Activated naive CD4-positive, alpha-beta T cell treated with anti-CD3 and anti-CD28 coated beads, Interleukin-2, amount 50 U/mL, for 16 hours (primary cell): ENCODE measurements around the gene OR7G1.
"Not testable (repeated sequence)": the region's sequence is repeated elsewhere in the genome, so short reads cannot be mapped to it uniquely, and the experiment has no call there.

Source experiments
- DNase-seq: peaks from one replicate; pipeline ENCODE4 v3.0.0-alpha.2; 2020

Gene OR7G1

DNA sequence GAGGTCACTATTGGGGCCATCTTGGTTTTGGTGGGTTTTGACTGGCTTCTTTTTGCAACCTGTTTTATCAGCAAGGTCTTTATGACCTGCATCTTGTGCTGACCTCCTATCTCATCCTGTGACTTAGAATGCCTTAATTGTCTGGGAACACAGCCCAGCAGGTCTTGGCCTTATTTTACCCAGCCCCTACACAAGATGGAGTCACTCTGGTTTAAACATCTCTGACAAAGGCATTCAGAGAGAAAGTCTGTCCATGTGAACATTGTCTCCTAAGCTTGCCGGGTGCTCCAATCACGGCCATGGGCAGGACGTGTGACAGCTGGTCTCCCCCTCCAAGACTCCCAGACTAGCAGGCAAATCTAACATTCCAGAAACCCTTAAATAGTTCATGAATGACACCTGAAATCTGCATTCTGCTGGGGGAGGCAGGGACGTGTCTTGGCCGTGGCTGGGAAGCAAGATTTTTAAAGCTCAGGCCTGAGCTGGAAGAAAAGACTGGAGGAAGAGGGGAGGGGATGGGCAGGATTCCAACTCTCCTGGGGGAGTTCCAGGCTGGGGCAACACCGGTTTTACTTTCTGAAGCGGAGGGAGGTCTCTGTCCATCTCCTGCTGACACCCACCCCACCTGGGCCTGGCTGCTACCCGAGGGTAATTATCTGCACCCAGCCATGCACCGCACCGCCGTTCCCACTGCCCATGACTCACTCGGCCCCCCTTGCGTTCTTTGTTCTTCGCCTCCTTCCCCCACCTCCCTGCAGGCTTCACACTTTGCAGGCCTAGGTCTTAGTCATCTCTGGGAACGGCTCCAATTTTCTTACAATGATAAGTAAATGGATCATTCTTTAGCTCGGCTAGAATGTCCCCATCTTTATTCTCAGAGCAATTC, 40.3 kb downstream of the OR7G1 start:
- no peak for DNase-seq

DNA sequence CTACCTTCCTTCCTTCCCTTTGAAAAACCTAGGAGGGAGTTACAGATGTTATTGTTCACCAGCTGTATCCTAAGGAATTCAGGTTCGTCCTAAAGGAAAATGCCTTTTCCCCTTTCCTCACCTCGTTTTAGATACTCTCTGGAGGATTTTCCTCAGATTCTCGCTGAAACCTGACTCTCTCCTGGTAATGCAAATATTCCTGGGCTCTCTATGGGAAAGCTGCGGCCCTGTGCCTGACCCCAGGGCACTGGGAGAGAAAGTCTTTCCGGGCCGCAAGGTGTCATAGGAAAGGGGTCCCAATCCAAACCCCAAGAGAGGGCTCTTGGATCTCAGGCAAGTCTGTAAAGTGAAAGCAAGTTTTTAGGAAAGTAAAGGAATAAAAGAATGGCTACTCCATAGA, 41.8 kb downstream of the OR7G1 start:
- no peak for DNase-seq

DNA sequence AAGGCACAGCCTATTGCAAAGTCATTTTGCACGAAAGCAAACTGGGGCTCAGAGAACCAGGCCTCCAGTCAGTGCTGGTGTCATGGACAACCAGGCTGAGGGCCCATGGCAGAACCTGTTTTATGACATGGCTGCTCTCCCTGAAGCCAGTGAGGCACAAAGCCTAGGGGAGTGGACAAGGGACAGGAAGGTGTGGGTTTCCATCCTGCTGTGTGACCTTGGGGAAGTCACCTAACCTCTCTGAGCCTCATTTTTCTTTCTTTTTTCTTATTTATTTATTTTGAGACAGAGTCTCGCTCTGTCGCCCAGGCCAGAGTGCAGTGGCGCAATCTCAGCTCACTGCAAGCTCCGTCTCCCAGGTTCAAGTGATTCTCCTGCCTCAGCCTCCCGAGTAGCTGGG, 43.8 kb downstream of the OR7G1 start:
- not testable (repeated sequence) for DNase-seq

GRCh38 chr19:9070066-9070465, 45.5 kb downstream of the OR7G1 start:
- DNase-seq, result no peak

DNA sequence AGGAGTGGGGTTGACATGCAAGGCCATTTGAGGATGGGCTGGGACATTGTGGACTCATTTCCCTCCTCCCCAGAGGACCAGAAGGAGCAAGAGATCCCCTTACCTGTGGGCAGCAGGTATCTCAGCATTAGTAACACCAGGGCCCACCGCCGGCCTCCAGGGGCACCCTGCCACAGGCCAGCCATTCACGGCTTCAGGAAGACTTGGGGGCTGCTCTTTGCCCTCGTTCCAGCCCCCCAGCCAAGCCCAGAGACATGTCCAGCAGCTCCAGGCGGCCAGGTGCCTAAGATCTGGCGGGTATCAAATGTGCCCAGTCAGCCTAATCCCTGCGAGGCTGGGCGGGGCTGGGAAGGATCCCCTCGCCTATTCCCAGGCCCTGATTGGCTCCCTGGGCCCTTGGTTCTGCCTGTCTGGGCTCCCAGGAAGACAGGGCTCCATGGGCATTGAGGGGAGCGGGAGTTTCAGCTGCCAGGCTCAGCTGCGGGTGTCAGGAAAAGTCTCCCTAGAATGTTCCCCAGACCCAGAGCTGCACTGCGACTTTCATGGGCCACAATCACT, 50.0 kb downstream of the OR7G1 start:
- no peak for DNase-seq
